Cardiac fibroblast (primary cell): ENCODE results near the gene RLBP1.

Source experiments
- DNase-seq, 2 donors: peaks; one replicate each; pipeline versions ENCODE4 v3.0.0 to v3.0.0-alpha.2; 2010; ENCODE audit warnings: low read depth in 2 of 2
- H3K4me3 ChIP-seq, 2 donors: replicated peaks in 1 of 2; 1 replicate in 1 of 2; 2 replicates in 1 of 2; pipeline ENCODE4 v1.5.1; 2011; ENCODE audit warnings: low read depth in 2 of 2, low read length in 2 of 2, mild to moderate bottlenecking in 2 of 2, moderate library complexity in 1 of 2
- TF ChIP-seq, protein P1 (sequence below): IDR thresholded peaks from one replicate; pipeline ENCODE4 v1.5.1; 2011; ENCODE audit warnings: low read depth, mild to moderate bottlenecking, low read length, inconsistent platforms

The RLBP1 gene

DNA sequence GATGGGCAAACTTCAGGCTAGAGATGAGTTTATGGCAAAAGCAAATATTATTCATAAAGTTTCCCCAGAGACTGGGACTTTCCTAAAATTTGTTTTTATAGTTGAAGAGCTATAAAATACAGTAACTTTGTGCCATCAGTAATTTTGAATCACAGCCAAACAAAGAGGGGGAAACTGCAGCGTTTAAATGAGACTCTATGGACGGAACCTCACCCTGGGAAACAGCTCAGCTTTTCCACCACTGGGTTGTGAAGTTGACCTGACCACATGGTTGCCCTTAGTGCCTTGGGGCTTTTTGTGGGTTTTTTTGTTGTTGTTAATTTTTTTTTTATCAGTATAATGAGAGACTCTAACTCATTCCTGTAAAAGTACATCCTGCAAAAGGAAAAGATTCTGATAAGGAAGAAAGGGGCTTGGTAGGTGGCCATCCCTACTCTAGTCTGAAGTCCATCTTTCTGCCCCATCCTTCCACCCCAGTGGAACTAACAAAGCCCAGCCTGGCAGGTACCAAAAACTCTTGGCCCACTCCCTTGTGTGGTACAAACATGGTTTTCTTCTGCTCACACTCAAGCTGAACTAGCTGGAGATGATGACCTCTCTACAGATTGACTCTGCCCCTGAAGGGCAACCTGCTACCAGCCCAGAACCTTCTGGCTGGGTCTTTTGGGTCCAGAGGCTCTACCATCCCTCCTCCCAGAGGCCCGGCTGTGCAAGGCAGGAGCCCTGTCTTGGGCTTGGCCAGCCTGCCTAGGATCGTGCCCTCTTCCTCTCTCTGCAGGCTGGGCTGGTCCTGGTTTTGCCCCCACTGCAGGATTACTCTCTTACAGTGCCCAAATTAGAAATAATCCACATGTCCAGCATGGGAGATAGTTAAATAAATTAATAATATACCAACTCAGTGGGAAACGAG, 41.2 kb downstream of the RLBP1 start:
- TF ChIP-seq, protein P1, sequence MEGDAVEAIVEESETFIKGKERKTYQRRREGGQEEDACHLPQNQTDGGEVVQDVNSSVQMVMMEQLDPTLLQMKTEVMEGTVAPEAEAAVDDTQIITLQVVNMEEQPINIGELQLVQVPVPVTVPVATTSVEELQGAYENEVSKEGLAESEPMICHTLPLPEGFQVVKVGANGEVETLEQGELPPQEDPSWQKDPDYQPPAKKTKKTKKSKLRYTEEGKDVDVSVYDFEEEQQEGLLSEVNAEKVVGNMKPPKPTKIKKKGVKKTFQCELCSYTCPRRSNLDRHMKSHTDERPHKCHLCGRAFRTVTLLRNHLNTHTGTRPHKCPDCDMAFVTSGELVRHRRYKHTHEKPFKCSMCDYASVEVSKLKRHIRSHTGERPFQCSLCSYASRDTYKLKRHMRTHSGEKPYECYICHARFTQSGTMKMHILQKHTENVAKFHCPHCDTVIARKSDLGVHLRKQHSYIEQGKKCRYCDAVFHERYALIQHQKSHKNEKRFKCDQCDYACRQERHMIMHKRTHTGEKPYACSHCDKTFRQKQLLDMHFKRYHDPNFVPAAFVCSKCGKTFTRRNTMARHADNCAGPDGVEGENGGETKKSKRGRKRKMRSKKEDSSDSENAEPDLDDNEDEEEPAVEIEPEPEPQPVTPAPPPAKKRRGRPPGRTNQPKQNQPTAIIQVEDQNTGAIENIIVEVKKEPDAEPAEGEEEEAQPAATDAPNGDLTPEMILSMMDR: no peak
- no peak overlapping the region for H3K4me3 ChIP-seq
- peak in 1 of 2 donors; percentile 60 for DNase-seq

DNA sequence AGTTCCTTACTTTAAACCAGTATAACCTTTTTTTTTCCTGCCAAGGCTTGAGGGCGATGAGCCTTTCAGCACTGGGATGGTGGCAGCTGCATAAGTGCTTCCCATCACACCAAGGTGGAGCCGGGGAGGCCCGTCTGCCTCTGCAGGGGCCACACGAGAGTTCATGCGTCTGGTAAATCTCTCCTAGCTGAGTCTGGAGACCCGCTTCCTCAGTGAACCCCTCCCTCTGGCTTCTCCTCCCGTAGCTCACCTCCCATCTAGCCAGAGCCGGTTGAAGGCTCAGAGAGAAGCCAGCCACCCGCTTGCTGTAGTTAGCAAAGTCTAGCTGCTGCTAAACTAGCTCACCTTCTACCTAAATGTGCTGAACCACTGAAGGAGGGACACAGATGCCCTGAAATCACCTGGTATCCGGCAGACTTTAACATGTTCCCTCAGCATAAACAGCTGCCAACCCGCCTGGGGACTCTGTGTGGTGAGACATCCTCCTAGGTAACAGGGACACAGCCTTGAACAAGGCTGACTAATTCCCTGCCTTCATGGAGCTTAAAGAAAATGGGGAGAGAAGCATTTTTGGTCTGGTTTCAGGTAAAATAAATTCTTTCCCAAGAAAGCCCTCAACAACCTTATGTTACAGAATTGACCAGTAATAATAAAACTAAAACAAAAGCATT, 42.9 kb downstream of the RLBP1 start:
- TF ChIP-seq, protein P1: no peak
- no peak for DNase-seq
- H3K4me3 ChIP-seq: no peak overlapping the region

DNA sequence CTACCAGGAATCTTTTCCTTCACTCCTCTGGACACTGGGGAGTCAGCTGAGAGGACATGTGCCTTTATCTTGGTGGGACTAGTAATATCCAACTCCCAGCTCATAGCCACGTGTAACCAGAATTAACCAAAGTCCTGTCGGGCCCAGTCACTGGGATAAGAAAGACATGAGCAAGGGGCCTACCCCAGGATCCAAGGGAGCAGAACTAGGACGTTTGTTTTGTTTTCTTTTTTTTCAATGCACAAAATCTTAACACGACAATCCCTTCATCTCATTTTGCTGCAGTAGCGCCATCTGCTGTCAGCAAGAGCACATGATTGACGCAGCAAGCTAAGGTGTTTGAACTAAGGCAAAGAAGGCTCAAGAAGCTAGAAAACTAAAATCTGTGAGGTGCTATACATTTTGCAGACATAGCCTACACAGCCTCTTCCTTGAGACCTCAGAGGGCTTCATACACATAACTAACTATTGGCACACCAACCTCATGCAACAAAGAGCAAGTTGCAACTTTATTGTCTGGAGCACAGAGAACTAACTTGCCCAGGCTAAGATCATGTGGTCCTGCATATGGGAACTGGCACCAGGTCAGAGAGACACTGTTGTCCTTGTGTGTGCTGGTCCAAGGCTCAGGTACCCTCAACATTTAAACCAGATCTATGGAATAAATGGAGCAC, 43.6 kb downstream of the RLBP1 start:
- TF ChIP-seq, protein P1: peak; percentile 86
- H3K4me3 ChIP-seq: no peak overlapping the region
- DNase-seq: peak; percentile 86 to 89

DNA sequence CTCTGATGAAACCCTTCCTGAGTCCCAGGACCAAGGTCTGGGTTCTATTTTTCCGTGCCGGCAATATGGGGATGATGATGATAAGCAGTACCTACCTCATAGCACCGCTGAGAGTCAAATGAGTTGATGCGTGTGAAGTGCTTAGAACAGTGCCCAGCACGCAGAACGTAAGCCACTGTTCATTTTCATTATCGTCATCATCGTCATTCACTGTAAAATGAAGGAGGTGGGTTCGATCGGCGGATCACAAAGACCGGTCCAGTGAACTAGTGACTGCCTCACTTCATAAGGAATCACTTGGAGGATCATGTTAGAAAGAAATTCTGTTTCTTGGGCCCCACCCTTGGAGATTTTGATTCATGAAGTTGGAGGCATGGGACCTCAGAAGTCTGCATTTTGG, 44.3 kb downstream of the RLBP1 start:
- TF ChIP-seq, protein P1: no peak
- DNase-seq: no peak

DNA sequence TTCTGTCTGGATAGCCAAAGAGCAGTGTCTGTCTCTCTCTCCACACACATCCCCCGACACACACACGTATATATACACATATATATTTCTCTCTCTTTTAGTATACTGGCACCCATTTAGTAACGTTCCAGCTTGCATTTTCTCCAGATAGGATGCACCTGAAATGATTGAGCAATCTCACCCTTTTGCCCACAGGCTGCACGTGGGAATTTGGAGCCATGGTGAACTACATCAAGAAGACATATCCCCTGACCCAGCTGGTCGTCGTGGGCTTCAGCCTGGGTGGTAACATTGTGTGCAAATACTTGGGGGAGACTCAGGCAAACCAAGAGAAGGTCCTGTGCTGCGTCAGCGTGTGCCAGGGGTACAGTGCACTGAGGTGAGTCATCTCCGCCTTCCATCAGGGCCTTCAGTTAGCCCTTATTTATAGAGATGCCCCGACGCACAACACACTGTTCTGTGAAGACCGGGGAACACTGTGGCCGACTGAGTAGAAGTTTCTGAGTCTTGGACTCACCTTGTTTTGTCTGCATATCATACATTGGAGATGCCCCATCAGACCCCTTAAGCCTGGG, 45.7 kb downstream of the RLBP1 start:
- DNase-seq: no peak
- TF ChIP-seq, protein P1: no peak
- H3K4me3 ChIP-seq: no peak overlapping the region

More for the DNA sequence above, 44.3 kb downstream of the RLBP1 start:
- no peak overlapping the region for H3K4me3 ChIP-seq

DNA sequence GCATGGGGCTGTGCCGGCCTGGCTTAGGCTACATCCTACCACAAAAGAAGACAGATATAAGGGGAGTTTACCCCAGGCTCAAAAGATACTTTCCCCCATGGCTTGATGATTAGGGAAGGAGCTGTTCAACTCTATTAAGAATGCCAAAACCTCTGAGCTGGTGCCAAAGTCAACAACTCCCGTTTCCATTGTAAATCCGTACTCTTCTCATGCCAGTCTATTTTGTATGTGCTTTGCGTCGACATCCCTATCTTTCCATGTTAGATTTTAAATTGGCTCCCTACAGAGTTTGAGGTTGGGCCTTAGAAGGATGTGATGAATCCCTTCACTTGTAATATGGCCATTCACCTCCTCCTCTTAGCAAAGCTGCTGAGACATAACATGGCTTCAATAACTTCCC, 46.9 kb downstream of the RLBP1 start:
- peak; percentile 45 to 64 for DNase-seq
- H3K4me3 ChIP-seq: no peak overlapping the region
- TF ChIP-seq, protein P1: no peak
